ENCODE measurements around the gene THOC1.

THOC1 gene

DNA sequence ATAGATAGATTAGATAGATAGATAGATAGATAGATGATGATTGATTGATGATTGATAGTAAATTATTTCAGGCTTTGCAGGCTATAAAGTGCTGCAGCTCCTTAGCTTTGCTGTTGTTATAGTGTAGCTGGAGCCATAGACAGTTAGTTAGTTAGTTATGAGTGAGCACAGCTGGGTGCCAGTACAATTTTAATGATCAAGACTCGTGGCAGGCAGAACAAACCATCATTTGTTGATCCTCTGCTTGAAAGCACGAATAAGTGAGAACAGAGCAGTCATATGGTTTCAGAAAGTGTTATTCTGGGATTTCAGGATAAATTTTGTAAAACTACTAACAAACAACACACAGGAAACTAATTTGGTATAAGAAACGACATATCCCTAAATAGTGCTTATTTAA lies 53.9 kb downstream of the THOC1 start:
- peak in 4 of 51 donors; percentile 14 to 27 (median 18) for DNase-seq

DNA sequence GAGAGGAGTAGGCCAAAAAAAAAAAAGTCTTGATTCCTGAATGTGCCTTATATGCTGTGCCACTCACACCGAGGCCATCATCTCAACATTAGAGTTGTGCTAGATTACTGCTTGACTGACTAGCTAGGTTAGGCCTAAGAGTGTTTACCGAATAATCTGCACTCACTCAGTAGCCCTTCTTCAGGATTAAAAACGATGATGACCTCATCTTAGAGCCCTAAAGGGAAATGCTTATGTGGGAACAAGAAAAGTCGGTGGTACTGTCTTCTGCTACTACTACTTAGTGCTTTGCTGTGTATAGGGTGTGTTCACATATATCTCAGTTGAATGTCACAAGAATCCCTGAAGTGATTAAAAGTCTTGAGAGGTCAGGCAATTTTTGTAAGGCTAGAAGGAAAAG lies 54.3 kb downstream of the THOC1 start:
- no peak for DNase-seq

DNA sequence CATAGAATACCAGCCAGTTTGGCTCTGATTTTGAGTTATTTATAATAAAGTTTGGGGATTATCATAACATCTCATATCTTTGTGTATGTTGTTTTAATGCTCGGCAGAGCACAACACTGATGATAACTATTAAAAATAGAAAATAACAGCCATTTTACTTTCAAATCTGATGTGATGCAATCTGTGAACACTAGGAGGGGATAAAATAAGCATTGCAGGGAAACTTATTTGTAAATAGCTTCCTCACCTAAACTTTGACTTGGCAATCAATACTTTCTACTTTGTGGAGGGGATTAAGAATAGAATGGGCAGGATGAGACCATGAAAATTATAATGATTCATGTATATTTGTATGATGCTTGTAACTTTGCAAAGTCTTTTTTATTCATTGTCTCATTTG lies 55.1 kb downstream of the THOC1 start:
- DNase-seq = no peak

DNA sequence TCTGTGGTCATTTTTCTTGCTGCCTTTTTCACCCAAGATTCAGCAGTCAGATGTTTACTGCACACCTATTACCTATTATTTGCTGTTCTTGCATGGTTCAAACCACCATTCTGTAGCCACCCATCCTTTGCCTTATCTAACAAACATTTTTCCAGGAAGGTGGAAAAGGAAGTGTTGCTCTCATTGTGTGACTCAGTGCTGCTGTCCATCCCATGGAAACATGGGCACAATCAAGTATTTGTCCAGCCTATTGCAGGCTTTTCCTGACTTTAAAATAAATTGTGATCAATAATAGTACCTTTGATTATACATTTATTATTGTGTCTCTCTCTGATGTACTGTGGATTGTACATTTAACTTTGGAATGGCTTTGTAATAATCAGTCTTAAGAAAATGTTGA lies 56.3 kb downstream of the THOC1 start:
- no peak for DNase-seq

DNA sequence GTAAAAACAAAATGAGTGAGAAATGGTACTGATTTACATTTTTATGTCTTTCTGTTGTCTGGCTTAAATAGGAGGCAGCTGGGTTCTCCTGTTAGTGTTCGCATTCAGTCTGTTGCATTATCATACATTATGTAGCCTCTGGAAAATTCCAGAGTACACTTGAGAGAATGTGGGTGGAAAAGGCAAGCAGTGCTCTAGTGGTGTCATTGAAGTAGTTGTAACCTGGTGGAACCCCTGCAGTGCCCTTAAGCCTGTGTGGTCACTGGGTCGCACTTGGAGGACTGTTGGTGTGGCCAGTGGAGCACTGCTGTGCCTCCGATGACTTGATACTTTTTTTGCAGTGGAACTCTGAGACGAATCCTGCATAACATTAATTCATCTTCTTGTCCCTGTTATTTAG lies 57.1 kb downstream of the THOC1 start:
- DNase-seq = no peak

DNA sequence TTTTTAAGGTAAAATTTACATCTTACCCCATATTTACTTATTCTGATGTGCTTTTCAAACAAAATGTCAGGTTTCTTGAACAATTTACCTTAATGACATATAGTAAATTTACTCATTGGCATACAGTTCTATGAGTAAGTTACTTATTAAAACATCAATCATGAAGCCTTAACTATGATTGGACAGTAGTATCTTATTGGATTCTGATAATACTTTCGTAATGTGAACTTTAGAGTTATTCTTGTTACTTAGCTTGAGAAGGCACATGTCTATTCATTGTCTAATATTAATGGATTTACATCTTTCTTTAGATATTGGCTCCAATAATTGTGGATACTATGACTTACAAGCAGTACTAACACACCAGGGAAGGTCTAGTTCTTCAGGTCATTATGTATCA lies 57.8 kb downstream of the THOC1 start:
- no peak for DNase-seq

DNA sequence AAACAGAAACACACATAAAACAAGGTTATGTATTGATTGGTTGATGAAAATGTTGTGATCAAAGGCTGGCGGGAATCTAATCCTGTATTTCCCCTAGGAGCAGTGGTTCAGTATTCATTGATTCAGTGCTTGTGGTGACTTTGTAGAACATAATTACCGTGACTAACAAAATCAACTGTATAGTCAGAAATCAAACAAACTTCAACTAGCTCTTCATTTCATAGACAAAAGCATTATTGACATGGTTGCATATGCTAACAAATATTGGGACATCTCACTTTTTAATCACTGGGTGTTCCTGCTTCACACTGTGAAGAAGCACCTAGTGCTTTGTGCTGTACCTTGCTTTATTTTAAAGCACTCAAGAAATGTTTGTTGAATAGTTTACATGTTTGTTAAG lies 68.1 kb downstream of the THOC1 start:
- DNase-seq = no peak

DNA sequence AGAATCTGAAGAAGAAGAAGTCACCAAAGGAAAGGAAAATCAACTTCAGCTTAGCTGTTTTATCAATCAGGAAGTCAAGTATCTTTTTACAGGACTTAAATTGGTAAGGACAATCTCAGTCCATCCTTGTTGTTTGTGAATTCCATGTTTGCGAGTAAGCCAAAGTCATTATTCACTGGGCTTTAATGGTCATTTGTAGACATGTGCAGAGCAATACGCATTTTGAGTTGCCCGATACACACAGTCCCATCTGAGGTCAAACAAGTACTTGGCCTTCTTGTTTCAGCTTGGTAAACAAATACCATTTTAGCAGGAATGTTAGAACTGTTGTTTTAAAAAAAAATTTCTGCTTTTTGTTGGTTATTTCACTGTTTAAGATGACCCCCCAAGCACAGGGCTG lies 68.6 kb downstream of the THOC1 start:
- no peak for DNase-seq

DNA sequence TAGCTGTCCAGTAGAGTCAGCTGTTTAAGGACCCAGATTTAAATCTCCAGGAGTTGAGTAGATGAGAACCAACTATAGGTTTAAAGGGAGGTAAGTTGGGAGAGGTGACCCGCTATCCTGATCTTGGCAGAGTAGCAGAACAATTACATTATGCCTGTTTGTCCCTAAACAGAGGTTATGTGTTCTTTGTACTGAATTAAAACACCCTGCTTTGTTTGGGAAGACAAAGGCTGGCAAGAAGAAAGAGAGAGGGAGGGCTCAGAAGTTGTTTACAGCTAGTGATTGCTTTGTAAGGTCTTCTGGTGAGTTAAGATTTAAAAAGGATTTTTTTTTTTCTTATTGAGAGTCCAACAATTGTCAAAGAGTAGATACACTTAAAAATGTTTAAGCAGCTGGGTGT lies 72.2 kb downstream of the THOC1 start:
- peak in 1 of 51 donors; percentile 10 for DNase-seq

DNA sequence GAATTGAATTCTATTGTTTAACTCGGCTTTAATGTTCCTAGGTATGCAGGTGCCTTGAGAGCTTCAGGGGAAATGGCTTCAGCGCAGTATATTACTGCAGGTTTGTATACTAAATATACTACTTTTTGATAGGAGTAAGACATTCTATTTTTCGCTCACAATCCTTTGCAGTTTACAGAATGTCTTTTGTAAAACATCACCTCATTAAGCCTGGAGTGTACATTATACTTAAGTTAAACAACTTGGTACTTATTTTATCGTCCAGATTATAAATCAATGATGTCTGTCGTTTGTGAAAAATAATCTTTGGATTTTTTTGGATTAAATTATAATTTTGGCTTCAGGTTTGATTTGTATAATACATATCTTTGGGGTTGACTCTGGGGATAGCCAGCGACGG lies 75.0 kb downstream of the THOC1 start:
- DNase-seq = no peak

DNA sequence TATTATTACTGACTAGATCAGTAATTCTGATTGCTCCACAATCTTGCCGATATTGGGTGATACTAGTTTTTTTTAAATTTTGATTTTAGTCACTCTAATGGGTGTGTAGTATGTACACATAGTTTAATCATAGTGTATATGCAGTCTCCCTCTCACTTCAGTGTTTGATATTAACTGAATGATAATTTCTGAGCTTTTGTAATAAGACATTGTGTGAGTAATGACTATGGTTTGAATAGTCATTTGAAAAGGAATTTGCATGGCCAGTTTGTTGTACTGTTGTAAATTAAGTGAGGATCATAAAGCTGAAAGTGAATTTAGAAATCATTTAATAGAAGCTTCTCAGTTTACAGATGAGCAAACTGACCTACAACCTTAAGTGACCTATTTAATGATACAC lies 76.1 kb downstream of the THOC1 start:
- no peak for DNase-seq

DNA sequence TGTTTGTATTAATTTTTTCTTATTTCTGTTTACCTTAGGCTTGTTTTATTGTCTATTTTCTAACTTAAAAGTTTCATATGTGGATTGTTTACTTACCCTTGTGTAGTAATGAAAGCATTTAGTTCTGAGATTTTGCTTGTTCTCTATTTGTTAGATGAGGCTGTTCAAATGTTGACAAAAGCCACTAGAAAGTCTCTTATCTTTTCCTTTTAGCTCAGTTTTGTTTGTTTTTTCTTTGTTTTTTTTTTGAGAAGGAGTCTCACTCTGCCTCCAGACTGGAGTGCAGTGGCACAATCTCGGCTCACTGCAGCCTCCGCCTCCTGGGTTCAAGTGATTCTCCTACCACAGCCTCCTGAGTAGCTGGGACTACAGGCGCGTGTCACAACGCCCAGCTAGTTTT lies 78.6 kb downstream of the THOC1 start:
- DNase-seq = no peak

DNA sequence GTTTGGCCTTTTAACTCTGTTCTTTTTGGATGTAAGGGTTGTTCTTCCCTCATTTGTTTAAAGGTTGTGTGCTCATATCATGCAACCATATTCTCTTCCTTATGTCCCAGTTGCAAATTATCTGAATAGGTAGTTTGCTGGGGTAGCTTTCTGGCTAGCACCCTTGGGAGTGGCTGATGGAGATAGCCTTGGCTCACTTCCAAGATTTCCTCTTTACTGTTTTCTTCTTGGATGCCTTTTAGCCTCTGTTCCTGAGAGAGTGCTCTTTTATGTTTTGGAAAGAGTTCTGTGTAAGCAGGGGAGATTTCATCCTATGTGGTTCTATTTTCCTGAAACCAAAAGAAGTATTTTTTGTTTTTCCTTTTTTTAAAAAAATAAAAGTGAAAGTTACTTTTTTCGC lies 84.1 kb downstream of the THOC1 start:
- no peak for DNase-seq

DNA sequence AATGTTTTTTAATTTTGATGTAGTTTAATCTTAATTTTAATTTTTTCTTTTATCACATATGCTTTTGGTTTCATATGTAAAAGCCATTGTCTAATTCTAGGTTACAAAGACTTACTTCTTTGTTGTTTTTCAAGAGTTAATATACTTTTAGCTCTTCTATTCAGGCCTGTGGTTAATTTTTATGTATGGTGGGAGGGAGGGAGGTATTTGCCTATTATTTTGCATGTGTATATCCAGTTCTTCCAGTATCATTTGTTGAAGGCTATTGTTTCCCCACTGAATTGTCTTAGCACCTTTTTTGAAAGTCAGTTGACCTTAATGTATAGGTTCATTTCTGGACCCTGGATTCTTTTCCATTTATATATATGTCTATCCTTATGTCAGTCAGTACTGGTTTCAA lies 86.1 kb downstream of the THOC1 start:
- no peak for DNase-seq

DNA sequence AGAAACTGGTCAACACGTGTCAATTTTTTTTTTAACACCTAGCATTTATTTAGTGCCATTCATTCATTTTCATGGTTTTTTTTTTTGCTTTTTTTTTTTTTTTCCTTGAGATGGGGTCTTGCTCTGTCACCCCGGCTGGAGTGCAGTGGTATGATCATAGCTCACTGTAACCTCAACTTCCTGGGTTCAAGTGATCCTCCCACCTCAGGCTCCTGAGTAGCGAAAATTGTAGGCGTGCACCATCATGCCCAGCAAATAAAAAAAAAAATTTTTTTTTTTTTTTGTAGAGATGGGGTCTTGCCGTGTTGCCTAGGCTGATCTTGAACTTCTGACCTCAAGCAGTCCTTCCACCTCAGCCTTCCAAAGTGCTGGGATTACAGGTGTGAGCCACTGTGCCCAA lies 88.3 kb downstream of the THOC1 start:
- no peak for DNase-seq

DNA sequence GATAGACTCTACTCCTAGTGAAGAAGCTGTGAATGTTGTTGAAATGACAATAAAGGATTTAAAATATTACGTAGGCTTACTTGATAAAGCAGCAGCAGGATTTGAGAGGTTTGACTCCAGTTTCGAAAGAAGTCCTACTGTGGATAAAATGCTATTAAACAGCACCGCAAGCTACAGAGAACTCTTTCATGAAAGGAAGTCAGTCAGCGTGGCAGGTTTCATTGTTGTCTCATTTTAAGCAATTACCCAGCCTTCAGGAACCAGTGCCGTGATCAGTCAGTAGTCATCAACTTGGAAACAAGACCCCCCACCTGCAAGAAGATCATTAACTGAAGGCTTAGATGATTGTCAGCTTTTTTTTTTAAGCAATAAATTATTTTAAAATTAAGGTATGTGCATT lies 95.5 kb downstream of the THOC1 start:
- no peak for DNase-seq
